ENCODE data around the gene RAB39B. TPM values are rescaled to one million over a fixed set of nuclear protein-coding genes. Genes with fewer than 3 reads are reported as not detected.
"Not testable (repeated sequence)": the region's sequence is repeated elsewhere in the genome, so short reads cannot be mapped to it uniquely, and the experiment has no call there.

RAB39B gene
- total RNA-seq, 2 donors from 2014 or later: 1.8 TPM; not detected in 1

GRCh38 chrX:155235891-155236290 lies 28.4 kb downstream of the RAB39B start:
- no peak for TF ChIP-seq POLR2A (IDR thresholded peaks at IDR 0.05)
- TF ChIP-seq CTCF (IDR thresholded peaks at IDR 0.05): no peak
- Histone ChIP-seq H3K27ac (no peak overlapping the region), H3K36me3 (replicated peaks in 1 of 2; ENCODE audit: insufficient read depth in 1 of 2, low read depth in 2 of 2) (peaks cover 0 to 3% of the 10 kb centered on the region in 2 donors), H3K27me3 (no peaks in the 10 kb centered on the region), H3K4me3 (no peak overlapping the region), H3K9me3 (no peaks in the 10 kb centered on the region), H3K4me1 (no peaks in the 10 kb centered on the region)
- intact Hi-C loops (cut with DNase I): no loop called here
- no peak for DNase-seq
- no peak for ATAC-seq

GRCh38 chrX:155231163-155231562 lies 33.1 kb downstream of the RAB39B start:
- TF ChIP-seq CTCF (IDR thresholded peaks at IDR 0.05): no peak
- TF ChIP-seq POLR2A (IDR thresholded peaks at IDR 0.05): no peak
- no peak for ATAC-seq
- no peak overlapping the region for H3K27ac ChIP-seq
- DNase-seq: no peak
- H3K36me3 ChIP-seq (replicated peaks in 1 of 2; ENCODE audit: insufficient read depth in 1 of 2, low read depth in 2 of 2): no peaks in the 10 kb centered on the region
- H3K9me3 ChIP-seq: no peaks in the 10 kb centered on the region
- no peaks in the 10 kb centered on the region for H3K4me1 ChIP-seq
- no peak overlapping the region for H3K4me3 ChIP-seq
- intact Hi-C loops (cut with DNase I): no loop called here
- no peaks in the 10 kb centered on the region for H3K27me3 ChIP-seq

GRCh38 chrX:155225774-155226173 lies 38.5 kb downstream of the RAB39B start:
- Histone ChIP-seq H3K27me3 (no peaks in the 10 kb centered on the region), H3K4me1 (no peaks in the 10 kb centered on the region), H3K36me3 (replicated peaks in 1 of 2; ENCODE audit: insufficient read depth in 1 of 2, low read depth in 2 of 2) (no peaks in the 10 kb centered on the region), H3K27ac (no peak overlapping the region), H3K4me3 (no peak overlapping the region), H3K9me3 (no peaks in the 10 kb centered on the region)
- no peak for TF ChIP-seq POLR2A (IDR thresholded peaks at IDR 0.05)
- TF ChIP-seq CTCF (IDR thresholded peaks at IDR 0.05): no peak
- intact Hi-C loops (cut with DNase I): no loop called here
- ATAC-seq (no peak), DNase-seq (no peak)
- 86 to 92% methylated on average over 3 of the region's 3 CpGs for WGBS, 2 donors

GRCh38 chrX:155223746-155224145 lies 40.5 kb downstream of the RAB39B start:
- H3K36me3 ChIP-seq (replicated peaks in 1 of 2; ENCODE audit: insufficient read depth in 1 of 2, low read depth in 2 of 2); DNase-seq; H3K9me3 ChIP-seq; H3K27ac ChIP-seq; H3K4me3 ChIP-seq; intact Hi-C loops (cut with DNase I); H3K4me1 ChIP-seq; ATAC-seq; H3K27me3 ChIP-seq: not testable (repeated sequence)
- WGBS, 2 donors: 100% methylated on average over 6 of the region's 30 CpGs; no CpG with 5 or more reads in 1 of the 2 donors

- TF ChIP-seq POLR2A (IDR thresholded peaks at IDR 0.05) (no peak), CTCF (IDR thresholded peaks at IDR 0.05) (no peak)
- ATAC-seq (no peak), DNase-seq (no peak)
- no peaks in the 10 kb centered on the region for H3K27me3 ChIP-seq
- no peaks in the 10 kb centered on the region for H3K36me3 ChIP-seq (replicated peaks in 1 of 2; ENCODE audit: insufficient read depth in 1 of 2, low read depth in 2 of 2)
- H3K4me3 ChIP-seq: no peak overlapping the region
- 94% methylated on average over 4 of the region's 4 CpGs for WGBS, 2 donors
- no peak overlapping the region for H3K27ac ChIP-seq
- no peaks in the 10 kb centered on the region for H3K9me3 ChIP-seq
- intact Hi-C loops (cut with DNase I): no loop called here
- H3K4me1 ChIP-seq: peaks cover 6% of the 10 kb centered on the region
Observed at GRCh38 chrX:155221351-155221750, 42.9 kb downstream of the RAB39B start.
